SW 1271 (cell line): ENCODE measurements around the gene IL17C.
"Not testable (repeated sequence)": the region's sequence is repeated elsewhere in the genome, so short reads cannot be mapped to it uniquely, and the experiment has no call there.

ENCODE experiments used
- DNase-seq, 2 experiments: peaks; one replicate each; lab custom pipeline; 2025; lab: John Stamatoyannopoulos, UW

IL17C gene, protein sequence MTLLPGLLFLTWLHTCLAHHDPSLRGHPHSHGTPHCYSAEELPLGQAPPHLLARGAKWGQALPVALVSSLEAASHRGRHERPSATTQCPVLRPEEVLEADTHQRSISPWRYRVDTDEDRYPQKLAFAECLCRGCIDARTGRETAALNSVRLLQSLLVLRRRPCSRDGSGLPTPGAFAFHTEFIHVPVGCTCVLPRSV

DNA sequence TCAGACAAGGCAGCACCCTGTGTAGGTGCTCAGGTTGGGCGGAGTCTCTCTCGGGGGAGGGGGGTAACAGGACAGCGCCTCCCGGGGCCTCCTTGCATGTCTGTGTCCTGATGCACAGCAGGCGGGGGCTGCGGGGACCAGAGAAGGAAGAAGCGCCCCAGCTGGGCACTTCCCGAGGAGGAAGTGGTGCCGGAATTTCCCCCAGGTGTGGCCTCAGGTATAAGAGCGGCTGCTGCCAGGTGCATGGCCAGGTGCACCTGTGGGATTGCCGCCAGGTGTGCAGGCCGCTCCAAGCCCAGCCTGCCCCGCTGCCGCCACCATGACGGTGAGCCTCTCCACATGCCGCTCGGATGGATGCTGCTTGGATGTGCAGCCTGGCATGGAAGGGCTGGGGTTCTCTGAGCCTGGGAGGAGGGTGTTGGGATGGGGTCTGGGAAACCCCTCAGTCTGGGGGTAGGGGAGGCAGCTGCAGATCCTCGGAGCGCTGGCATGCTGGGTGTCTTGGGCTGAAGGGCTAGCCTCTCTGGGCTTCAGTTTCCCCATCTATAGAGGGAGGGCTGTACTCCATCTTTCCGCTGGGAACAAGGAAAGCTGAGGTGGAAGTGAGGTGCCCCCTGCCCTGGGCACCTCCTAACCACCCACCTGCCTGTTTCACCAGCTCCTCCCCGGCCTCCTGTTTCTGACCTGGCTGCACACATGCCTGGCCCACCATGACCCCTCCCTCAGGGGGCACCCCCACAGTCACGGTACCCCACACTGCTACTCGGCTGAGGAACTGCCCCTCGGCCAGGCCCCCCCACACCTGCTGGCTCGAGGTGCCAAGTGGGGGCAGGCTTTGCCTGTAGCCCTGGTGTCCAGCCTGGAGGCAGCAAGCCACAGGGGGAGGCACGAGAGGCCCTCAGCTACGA is at the start of gene IL17C:
Gene IL17C (plus strand): TSS at position 250 of the 908 bp plus-strand sequence. CDS start 70 bp downstream, at position 320.
- no peak for DNase-seq

DNA sequence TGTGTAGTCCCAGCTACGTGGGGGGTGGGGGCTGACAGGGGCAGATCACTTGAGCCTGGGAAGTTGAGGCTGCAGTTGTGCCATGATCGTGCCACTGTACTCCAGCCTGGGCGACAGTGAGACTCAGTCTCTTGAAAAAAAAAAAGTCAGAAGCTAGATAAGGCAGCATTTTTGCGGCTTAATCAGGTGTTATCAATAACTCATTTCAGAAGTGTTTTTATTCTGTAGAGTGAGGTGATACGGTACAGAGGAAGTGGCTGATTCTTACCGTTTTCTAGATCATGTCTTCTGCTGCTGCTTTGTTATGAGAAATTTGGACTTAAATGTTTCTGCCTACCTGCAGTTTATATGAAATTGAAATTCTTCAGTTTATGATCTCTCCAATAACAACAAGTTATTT is 49.6 kb upstream of the IL17C start:
- DNase-seq, result no peak

DNA sequence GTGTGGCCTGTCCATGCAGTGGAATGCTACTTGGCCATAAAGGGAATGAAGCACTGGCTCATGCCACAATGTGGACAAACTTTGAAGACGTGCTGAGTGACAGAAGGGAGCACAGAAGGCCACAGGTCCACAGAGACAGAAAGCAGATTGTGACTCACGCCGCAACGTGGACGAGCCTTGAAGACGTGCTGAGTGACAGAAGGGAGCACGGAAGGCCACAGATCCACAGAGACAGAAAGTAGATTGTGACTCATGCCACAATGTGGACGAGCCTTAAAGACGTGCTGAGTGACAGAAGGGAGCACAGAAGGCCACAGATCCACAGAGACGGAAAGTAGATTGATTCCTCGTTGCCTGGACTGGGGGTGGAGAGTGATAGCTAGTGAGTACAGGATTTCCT is 48.9 kb upstream of the IL17C start:
- no peak for DNase-seq

DNA sequence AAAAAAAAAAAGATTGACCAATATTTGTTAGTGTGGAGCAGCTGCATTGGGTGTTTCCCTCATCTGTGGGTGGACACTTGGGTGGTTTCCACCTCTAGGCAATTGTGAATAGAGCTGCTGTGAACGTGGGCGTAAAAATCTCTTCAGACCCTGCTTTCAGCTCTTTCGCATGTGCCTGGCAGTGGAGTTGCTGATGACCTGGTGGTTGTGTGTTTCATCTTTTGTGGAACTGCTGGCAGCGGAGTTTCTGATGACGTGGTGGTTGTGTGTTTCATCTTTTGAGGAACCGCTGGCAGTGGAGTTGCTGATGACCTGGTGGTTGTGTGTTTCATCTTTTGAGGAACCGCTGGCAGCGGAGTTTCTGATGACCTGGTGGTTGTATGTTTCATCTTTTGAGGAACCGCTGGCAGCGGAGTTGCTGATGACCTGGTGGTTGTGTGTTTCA is 46.8 kb upstream of the IL17C start:
- DNase-seq, result no peak

DNA sequence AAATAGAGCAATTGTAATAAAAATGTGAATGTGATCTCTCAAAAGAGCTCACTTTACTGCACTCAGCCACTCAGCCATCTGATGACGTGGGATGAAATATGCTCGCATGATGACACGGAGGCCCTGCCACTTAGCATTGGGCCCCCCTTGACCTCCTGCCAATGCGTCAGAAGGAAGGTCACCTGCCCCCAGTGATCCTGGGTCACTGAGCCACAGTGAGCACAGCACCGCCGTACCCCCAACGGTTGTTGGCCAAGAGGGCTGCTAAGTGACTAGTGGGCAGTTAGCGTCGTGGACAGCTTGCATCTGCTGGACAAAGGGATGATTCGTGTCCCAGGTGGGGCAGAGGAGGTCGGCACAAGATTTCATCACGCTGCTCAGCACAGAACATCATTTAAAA is 45.3 kb upstream of the IL17C start:
- DNase-seq, result no peak

DNA sequence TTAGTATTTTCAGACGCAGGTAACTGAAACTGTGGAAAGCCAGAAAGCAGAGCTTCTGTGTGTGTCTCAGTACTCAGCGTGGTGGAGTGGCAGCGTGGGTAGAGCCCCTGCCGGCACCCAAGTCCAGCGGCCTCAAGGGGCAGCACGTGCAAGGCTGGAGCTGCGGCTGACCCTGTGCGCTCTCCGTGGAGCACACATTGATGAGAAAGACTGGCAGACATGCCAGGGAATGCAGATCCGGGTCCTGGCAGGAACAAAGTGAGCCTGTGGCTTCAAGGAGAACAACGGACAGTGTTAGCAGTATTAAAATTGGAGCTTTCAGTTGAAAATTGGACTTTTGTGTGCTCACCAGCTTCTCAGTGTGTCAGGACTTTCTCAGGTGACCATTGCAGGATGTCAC is 44.9 kb upstream of the IL17C start:
- DNase-seq, result no peak

DNA sequence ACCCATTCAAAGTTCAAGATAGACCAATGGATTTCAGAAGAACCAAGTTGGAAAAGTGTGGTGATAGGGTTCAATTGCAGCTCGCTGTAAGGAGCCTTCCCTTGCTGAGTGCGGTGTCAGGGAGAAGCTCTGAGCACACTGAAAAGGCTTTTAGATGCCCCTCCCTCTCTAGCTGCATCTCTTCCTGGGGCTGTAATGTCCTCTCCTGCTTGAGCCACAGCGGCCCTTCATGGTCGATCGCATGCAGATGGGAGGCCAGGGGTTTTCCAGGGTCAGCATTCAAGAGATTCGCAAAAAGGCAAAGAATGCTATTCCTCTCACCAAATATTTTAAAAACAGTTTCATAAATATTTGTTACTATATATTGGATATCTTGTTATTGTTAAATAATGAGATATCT is 44.5 kb upstream of the IL17C start:
- no peak for DNase-seq

DNA sequence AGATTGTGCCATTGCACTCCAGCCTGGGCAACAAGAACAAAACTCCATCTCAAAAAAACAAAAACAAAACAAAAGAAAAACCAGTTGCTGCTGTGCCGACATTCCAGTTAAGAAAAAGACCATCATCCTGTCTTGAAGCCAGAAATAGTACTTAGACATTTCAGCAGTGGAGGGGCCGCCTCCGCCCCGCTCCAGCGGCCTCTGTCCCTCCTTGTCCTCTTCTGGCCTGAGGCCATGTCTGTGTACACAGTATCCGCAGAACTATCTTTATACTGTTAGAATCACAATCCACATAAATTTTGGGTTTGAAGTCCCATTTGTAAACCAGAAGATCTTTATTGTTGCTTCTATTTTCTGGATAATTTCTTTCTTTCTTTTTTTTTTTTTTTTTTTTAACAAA is 43.3 kb upstream of the IL17C start:
- no peak for DNase-seq

DNA sequence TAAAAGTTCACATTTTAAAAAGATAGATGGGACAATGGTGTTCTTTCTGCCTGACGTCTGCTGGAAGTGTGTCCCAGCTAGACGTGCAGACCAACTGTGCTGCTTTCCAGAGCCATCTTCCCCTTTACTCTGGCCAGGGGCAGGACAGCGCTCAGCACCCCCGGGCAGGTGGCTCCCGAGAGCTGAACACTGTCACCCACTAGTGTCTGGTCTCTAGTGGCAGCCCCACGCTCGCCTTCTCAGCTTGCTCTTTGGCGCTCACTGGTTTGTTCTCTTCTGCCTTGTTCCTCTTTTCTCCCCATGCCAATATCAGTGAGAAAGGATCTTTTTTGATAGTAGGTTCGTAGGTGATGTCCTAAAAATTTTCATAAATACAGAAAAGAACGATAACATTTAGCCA is 42.5 kb upstream of the IL17C start:
- no peak for DNase-seq

DNA sequence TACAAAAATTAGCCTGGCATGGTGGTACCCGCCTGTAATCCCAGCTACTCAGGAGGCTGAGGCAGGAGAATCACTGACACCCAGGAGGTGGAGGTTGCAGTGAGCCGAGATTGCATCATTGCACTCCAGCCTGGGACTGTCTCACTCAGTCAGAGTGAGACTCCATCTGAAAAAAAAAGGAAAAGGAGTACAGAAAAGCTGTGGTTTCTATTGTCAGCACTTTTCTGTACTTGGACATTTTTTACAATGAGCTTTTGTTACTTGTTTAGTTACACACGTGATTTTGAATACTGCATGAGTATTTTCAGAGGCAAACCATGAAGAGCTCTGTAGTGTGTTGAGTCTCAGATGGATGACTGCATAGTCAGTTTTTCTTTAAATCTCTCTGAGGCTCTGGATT is 41.9 kb upstream of the IL17C start:
- no peak for DNase-seq

DNA sequence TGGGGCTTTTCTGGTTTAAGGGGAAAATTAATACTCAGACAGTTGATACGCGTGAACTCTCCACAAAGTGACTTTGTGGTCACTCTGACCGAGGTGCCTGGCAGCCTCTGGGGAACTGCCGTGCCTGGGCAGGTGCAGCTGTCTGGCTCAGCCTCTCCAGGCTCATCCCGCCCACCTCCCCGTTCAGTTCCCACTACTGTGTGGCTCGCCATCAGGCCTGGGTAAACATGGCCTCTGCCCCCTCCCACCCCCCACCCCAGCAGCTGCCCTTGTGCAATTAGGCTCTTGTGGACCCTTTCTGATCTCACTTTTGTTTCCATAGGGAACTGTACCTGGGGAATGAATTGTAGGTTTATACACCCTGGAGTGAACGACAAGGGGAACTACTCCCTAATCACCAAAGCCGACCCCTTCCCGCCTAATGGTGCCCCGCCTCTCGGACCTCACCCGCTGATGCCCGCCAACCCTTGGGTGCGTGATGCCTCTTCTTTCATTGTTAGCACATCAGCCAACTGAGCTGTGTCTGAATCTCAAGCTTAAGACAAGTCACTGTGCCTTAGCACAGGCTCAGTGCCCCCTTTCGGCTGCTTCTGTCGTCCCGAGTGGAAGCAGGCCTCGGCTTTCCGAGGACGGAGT is 40.4 kb upstream of the IL17C start:
- no peak for DNase-seq

DNA sequence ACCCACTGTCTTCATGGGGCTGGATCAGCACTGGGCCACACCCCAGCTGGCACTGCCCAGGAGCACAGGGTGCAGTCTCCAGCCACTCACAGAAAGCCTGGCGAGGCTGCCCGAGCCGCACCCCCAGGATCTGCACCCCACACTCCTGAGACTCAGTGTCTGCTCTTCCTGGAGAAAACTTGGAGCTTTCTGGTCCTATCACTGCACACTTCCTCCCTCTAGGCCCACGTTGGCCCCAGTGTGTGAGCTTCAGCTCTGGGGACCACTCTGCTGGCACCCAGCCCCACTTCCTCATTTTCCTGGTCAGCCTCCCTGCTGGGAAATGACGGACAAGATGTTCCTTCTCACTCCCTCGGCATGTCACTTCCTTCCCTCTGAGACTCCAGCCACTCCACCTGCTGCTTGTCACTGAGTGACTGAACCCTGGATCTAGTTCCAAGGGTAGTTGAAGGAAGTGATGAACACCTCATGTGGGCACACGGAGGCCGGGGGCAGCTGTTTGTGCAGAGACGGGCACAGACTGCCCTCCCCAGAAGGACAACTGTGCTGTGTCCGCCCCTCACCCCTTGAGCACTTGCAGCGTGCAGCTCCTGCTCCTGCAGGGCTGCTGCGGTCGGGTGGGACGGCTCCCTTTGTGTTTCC is 39.2 kb upstream of the IL17C start:
- DNase-seq, result no peak

DNA sequence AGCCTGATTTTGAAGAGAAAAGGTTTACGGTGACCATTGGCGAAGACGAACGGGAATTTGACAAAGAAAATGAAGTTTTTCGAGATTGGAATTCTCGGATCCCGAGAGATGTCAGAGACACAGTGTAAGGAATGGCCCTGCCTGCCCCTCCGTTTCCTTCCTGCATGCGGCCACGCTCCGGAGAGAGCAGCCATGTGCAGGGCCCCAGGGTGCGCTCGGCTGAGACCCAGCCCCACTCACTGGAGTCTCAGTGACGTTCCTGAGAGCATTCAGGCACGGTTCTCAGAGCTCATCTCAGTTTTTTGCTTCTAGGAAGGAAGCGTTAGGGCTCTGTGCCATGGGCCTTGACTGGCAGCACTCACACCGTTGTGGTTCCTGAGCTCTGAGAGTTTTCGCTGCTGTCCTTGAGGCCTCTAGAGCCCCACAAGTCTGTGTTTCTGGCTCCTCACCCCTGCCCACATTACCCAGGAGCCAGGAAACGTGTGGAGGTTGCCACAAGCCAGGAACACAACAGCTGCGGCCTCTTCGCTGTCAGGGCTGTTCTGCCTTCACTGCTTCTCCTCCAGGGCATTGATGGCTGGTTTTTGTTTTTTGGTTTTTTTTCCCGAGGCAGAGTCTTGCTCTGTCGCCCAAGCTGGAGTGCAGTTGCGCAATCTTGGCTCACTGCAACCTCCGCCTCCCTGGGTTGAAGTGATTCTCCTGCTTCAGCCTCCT is 38.4 kb upstream of the IL17C start:
- DNase-seq, result no peak

DNA sequence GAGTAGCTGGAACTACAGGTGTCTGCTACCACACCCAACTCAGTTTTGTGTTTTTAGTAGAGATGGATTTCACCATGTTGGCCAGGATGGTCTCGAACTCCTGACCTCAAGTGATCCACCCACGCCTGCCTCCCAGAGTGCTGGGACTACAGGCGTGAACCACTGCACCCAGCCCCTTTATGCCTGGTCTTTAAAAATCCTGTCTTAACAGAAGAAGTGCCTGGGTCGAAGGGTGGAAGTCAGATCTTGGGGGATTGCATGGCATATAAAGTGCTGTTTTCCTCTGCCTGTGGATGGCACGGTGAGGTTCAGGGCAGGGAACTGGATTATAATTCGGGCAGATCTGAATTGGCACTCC is 37.9 kb upstream of the IL17C start:
- no peak for DNase-seq

DNA sequence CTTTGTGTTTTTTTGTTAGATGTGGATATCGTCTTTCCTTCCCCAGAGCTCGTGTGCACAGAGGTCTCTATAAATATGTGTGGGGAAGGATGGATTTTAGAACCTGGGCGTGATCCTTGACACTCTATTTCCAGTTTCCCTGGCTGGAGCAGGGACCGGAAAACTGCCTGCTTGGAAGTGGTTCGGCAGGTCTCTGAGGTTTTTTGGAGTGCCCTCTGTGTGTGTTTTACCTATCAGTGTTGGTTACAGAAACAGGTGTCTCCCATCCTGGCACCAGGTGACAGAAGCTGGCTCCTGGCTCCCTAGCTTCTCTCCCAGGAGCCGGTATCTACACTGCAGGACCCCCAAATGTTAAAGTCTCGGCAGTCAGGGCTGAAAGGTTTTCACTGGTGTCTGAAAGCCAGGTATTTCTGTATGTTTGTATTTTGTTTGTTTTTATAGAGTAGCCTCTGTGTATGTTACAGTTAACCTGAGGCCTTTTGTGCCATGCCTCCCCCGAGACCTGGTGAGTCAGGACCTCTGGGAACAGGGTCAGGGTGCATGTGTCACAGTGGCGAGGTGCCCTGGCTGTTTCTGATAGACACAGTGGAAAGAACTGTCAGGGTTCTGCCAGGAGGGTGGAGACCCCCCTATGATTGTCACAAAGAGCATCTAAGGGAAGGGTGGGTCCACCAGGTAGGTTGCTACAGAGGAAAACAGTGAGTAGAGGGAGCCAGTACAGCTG is 36.9 kb upstream of the IL17C start:
- no peak for DNase-seq

DNA sequence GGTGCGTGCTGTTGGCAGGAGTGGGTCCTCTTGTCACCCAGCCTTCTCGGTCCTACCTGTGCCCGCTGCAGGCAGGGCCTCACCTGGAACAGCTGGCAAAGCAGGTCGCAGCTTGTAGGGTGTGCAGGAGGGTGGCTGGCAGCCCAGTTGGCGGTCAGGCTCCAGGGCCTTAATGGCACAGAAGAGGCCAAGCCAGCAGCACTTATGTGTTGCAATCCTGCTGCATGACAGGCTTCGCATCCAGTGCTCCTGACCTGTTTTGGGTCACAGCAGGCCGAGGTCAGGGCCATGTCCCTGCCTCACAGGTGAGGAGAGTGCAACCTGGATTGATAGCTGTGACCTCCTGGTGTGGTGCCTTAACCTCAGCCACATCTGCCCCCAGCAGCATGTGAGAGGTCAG is 36.3 kb upstream of the IL17C start:
- DNase-seq, result no peak

DNA sequence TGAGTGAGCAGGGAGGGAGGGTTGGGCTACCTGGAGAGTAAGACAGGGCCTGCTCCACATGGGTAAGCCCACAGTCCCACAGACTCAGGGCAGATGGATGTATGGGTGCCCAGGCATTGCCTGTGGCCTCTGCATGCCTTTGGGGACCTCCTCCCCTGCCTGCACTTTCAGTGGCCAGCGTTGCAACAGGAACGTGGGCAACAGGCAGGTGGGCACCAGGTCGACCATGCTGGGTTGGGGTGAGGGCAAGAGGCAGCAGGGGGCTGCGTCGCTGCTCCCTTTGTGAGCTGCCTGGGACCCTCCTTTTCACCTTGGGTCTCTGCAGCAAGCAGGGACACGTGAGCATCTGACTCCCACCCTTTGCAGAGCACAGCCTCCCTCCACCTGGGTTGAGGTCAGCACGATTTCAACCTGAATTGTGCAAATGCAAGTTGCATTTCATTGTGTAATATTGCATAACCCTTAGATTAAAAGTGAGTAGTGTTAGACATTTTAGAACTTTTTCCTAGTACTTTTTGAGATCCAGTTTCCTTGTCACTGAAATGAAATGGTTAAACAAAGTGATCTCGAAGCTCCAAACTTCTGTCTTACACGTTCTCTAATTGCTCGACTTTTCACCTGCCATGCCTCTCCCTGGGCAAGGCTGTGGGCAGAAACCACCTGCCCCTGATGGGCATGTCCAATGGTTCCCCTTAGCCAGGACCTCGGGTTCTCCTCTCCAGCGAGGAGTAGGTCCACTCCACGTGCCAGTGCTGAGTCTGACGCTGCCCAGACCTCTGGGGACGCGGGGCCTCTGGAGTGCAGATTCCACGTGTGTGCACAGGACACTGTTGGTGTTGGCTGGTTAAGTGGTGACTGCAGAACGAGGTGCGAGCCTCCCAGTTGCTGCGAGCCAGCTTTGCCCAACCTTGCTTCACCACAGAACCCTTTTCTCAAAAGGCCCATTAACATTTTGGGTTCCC is 32.9 kb upstream of the IL17C start:
- DNase-seq, result no peak

DNA sequence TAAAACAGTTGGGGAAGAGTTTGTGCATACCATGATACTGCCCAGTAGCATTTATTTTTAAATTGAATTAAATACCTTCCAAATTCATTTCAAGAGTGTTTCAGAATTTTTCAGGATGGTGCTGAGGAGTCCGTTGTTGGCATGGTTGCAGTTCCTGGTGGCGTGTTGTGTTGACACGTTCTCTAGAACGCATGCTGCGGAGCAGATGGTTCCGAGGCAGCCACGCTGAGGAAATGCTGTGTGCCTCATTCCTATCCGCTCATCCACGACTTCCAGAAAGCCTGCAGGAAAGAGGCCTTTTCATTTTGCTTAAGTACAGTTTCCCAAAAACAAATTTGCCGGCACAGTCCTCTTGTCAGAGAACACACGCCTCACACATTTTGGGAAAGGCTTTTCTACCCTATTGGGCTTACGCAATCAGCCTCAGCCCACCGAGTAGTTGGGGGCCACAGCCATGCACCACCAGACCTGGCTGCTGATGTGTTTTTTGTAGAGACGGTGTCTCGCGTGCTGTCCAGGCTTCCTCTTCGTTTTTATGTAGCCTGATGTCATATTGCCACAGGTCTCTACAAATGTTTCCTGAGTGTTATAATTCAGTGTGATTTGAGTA is 32.1 kb upstream of the IL17C start:
- DNase-seq, result no peak

DNA sequence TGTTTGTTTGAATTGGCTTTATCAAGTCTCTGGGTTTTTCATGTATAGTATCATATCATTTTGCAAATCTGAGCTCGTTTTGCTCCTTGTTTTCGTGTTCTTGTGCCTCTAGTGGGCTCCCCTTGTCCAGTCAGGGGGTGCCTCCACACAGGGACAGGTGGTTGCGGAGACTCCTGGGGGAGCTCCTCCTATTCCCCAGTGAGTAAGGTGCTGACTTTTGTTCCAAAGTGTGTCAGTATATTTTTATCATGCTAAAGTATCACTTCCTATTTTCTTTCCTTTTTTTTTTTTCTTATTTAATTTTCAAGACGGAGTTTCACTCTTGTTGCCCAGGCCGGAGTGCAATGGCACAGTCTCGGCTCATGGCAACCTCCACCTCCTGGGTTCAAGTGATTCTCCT is 30.3 kb upstream of the IL17C start:
- no peak for DNase-seq

DNA sequence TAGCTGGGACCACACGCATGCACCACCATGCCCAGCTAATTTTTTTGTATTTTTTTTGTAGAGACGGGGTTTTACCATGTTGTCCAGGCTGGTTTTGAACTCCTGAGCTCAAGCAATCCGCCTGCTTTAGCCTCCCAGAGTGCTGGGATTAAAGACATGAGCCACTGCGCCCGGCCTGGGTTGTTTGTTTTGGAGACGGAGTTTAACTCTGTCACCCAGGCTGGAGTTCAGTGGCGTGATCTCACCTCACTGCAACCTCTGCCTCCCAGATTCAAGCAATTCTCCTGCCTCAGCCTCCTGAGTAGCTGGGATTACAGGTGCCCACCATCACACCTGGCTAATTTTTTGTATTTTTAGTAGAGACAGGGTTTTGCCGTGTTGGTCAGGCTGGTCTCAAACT is 28.9 kb upstream of the IL17C start:
- not testable (repeated sequence) for DNase-seq
